ENCODE results near the gene CASZ1.

The CASZ1 gene

DNA sequence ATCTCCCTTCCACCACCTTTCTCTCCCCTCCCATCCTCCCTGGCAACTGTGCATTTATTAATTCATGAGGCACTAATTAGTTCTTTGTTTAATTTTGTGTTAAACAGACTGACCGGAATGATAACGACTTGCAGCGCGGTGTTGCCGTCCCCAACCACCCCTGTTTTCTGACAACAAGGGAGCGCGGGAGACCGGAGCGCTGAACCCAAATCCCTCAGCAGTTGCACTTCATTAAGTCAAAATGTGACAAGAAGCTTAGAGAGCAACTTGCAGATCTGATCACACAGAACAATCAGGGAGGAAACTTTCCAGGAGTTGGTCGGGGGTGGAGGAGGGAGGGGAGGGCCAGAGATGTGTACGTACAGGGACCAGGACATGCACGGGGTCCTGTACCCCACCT is 89.2 kb downstream of the CASZ1 start:
- no peak for DNase-seq (ENCODE audit: low spot score)
- TF ChIP-seq, protein P1, sequence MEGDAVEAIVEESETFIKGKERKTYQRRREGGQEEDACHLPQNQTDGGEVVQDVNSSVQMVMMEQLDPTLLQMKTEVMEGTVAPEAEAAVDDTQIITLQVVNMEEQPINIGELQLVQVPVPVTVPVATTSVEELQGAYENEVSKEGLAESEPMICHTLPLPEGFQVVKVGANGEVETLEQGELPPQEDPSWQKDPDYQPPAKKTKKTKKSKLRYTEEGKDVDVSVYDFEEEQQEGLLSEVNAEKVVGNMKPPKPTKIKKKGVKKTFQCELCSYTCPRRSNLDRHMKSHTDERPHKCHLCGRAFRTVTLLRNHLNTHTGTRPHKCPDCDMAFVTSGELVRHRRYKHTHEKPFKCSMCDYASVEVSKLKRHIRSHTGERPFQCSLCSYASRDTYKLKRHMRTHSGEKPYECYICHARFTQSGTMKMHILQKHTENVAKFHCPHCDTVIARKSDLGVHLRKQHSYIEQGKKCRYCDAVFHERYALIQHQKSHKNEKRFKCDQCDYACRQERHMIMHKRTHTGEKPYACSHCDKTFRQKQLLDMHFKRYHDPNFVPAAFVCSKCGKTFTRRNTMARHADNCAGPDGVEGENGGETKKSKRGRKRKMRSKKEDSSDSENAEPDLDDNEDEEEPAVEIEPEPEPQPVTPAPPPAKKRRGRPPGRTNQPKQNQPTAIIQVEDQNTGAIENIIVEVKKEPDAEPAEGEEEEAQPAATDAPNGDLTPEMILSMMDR (IDR thresholded peaks at IDR 0.05; ENCODE audit: extremely low read depth, missing control alignments), result no peak

DNA sequence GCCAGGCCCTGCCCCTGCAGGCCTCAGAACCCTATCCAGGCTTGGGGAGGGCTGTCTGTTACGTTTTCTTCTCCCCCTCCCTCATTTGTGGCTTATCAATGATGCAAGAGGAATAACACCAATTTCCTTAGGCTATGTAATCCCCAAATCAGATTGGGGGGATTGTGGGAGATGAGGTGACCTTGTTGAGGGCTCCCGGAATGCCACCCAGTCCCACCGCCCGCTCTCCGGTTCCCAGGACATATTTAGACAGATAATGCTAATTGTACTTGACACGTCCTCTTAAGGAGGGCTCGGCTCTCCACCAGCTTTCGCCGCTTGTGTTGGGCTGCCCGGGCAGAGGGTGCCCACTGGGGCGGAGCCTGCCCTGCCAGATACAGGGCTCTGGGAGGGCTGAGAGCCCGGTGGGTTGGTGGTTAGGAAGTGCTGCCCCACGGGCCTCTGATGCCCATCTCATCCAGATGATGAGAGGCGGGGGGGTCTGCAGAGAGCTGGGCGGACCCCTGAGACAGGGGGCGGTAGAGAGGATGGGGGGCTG is 90.0 kb downstream of the CASZ1 start:
- DNase-seq (ENCODE audit: low spot score), result no peak
- TF ChIP-seq, protein P1 (IDR thresholded peaks at IDR 0.05; ENCODE audit: extremely low read depth, missing control alignments), result no peak

DNA sequence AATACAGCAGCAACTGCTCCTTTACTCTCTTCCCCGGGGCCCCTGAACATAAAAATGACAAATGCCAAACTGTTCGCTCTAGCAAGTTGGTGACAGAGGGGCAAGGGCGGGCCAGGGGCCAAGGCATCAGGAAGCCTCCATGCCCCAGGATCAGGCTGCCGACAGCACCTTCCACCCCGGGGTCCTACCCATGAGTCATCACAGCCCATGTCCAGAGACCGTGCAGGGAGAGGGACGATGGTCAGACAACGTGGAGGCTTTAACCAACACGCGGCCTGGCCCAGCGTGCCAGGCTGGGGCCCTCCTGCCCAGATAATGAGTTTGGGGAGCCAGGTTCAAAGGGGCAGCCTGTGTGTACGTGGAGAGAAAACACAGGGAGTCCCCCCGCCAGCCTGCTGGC is 90.5 kb downstream of the CASZ1 start:
- no peak for DNase-seq (ENCODE audit: low spot score)
- TF ChIP-seq, protein P1 (IDR thresholded peaks at IDR 0.05; ENCODE audit: extremely low read depth, missing control alignments), result no peak

DNA sequence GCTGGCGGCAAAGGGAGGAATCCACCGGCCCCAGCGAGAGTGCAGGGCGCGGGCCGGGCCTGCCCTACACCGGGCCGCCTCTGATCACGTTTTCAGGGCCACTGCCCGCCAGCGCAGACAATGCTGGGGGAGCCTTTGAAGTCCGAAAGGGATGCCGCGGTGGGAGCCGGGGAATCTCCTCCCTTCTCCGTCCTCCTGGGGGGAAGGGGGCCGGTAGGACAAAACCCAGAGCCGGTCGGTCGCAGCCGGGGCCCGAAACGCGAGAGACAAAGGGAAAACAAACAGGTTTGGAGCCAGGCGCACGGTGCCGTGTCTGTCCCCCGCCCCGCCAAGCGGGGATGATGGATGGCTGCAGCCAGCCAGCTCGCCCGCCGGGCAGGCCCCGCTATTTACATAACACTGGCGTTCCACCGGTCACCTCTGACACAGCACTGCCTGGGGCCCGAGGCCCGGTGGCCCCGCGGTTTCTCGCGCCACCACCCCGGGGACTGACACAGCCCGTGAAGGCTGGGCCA is 92.0 kb downstream of the CASZ1 start:
- no peak for DNase-seq (ENCODE audit: low spot score)
- TF ChIP-seq, protein P1 (IDR thresholded peaks at IDR 0.05; ENCODE audit: extremely low read depth, missing control alignments), result no peak

DNA sequence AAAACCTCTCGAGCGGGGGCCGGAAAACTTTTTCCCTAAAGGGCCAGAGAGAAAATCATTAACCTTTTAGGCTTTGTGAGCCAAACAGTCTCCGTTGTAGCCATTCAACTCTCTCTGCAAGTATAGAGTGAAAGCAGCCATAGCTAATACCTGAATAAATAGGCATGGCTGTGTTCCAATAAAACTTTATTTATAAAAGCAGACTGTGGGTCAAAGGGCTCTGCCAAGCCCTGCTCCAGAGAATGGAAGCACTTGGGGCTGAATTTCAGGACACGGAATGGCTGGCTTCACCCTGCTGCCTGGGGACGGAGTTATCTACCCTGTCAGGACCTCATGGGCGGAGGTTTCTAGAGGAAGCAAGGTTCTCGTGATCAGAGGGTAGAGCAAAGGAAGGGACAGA is 92.7 kb downstream of the CASZ1 start:
- TF ChIP-seq, protein P1 (IDR thresholded peaks at IDR 0.05; ENCODE audit: extremely low read depth, missing control alignments), result no peak
- no peak for DNase-seq (ENCODE audit: low spot score)

DNA sequence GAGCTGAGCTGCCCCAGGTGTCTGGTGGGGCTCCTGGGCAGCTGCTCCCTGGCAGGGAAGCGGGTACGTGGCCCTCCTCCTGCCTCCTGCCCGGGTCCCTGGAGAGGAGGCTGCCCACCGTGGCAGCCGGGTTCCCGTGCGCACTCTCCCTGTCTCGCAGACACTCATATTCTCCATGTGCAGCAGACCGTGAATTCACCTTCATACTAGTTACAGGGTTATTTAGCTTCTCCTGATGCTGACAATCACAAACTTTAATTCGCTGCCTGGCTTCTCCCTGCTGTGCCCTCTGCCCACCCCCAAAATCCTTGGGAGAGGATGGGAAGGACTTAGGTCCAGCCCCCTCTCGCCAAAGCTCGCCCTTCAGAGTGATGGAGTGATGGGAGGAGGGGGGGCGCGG is 95.3 kb downstream of the CASZ1 start:
- TF ChIP-seq, protein P1 (IDR thresholded peaks at IDR 0.05; ENCODE audit: extremely low read depth, missing control alignments), result no peak

DNA sequence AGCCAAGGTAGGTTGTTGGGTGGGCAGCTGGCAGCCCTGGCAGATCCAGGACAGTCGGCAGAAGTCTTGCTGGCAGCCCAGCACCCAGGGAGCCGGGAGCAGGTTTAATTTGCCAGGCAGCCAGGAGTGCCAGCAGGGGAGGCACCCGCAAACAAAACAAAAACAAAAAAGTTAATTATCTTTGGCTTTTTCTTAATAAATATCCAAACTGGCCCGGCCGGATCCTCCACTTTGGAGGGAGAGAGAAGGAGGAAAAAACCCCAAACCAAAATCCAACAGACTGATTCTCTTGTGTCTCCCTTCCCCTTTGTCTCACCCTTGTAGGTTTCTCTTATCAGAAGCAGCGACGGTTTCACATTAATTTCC is 97.0 kb downstream of the CASZ1 start:
- TF ChIP-seq, protein P1 (IDR thresholded peaks at IDR 0.05; ENCODE audit: extremely low read depth, missing control alignments), result no peak
- DNase-seq (ENCODE audit: low spot score), result no peak

More for the DNA sequence above, 95.3 kb downstream of the CASZ1 start:
- DNase-seq (ENCODE audit: low spot score), result no peak
